Measurements from ENCODE around the gene PDE4D. TPM values are rescaled to one million over a fixed set of nuclear protein-coding genes. Genes with fewer than 3 reads are reported as not detected.
A peak's percentile ranks its signal among the peaks of the same experiment; 100 is the strongest.

Gene PDE4D
- total RNA-seq, 1 donor = 19.9 TPM

GRCh38 chr5:59188419-59189225, 704.9 kb downstream of the PDE4D start:
- H3K4me1 ChIP-seq (ENCODE audit: insufficient read depth, low read length) = peaks cover 8% of the 10 kb centered on the region
- DNase-seq (ENCODE audit: insufficient read length, low spot score, missing footprints) = no peak
- no peaks in the 10 kb centered on the region for H3K9me3 ChIP-seq (ENCODE audit: low read depth, low read length)
- TF ChIP-seq, protein P1, sequence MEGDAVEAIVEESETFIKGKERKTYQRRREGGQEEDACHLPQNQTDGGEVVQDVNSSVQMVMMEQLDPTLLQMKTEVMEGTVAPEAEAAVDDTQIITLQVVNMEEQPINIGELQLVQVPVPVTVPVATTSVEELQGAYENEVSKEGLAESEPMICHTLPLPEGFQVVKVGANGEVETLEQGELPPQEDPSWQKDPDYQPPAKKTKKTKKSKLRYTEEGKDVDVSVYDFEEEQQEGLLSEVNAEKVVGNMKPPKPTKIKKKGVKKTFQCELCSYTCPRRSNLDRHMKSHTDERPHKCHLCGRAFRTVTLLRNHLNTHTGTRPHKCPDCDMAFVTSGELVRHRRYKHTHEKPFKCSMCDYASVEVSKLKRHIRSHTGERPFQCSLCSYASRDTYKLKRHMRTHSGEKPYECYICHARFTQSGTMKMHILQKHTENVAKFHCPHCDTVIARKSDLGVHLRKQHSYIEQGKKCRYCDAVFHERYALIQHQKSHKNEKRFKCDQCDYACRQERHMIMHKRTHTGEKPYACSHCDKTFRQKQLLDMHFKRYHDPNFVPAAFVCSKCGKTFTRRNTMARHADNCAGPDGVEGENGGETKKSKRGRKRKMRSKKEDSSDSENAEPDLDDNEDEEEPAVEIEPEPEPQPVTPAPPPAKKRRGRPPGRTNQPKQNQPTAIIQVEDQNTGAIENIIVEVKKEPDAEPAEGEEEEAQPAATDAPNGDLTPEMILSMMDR (IDR thresholded peaks at IDR 0.05; ENCODE audit: extremely low read depth, low read depth, low read length) = peak; percentile 81
- no peaks in the 10 kb centered on the region for H3K36me3 ChIP-seq (ENCODE audit: insufficient read depth, low read length)
- H4K20me1 ChIP-seq (ENCODE audit: insufficient read depth, low read length) = no peaks in the 10 kb centered on the region
- peak overlapping the region; percentile 63 for H3K4me3 ChIP-seq (ENCODE audit: insufficient read depth, low read length)
- peak overlapping the region; percentile 59 for H3K27ac ChIP-seq (ENCODE audit: low read depth, low read length)
- H3K79me2 ChIP-seq (ENCODE audit: insufficient read depth, low read length) = no peaks in the 10 kb centered on the region
- peaks cover 5% of the 10 kb centered on the region for H3K27me3 ChIP-seq (ENCODE audit: insufficient read depth, low read length)
- H2AFZ ChIP-seq (ENCODE audit: low read length) = peak overlapping the region; percentile 85
- peak overlapping the region; percentile 84 for H3K4me2 ChIP-seq (ENCODE audit: insufficient read depth, low read length)

GRCh38 chr5:59187857-59188256, 705.7 kb downstream of the PDE4D start:
- no peaks in the 10 kb centered on the region for H3K9me3 ChIP-seq (ENCODE audit: low read depth, low read length)
- TF ChIP-seq, protein P1 (IDR thresholded peaks at IDR 0.05; ENCODE audit: extremely low read depth, low read depth, low read length) = no peak
- H3K4me2 ChIP-seq (ENCODE audit: insufficient read depth, low read length) = peak overlapping the region; percentile 84
- H3K4me1 ChIP-seq (ENCODE audit: insufficient read depth, low read length) = peaks cover 4% of the 10 kb centered on the region
- no peaks in the 10 kb centered on the region for H3K79me2 ChIP-seq (ENCODE audit: insufficient read depth, low read length)
- H2AFZ ChIP-seq (ENCODE audit: low read length) = peak overlapping the region; percentile 56
- H3K4me3 ChIP-seq (ENCODE audit: insufficient read depth, low read length) = peak overlapping the region; percentile 63
- H3K27ac ChIP-seq (ENCODE audit: low read depth, low read length) = no peak overlapping the region
- peaks cover 5% of the 10 kb centered on the region for H3K27me3 ChIP-seq (ENCODE audit: insufficient read depth, low read length)
- no peaks in the 10 kb centered on the region for H3K36me3 ChIP-seq (ENCODE audit: insufficient read depth, low read length)
- no peak for DNase-seq (ENCODE audit: insufficient read length, low spot score, missing footprints)
- no peaks in the 10 kb centered on the region for H4K20me1 ChIP-seq (ENCODE audit: insufficient read depth, low read length)

GRCh38 chr5:59186623-59187022, 706.9 kb downstream of the PDE4D start:
- no peak overlapping the region for H3K4me3 ChIP-seq (ENCODE audit: insufficient read depth, low read length)
- TF ChIP-seq, protein P1 (IDR thresholded peaks at IDR 0.05; ENCODE audit: extremely low read depth, low read depth, low read length) = no peak
- peaks cover 4% of the 10 kb centered on the region for H3K4me1 ChIP-seq (ENCODE audit: insufficient read depth, low read length)
- H2AFZ ChIP-seq (ENCODE audit: low read length) = no peak overlapping the region
- H3K36me3 ChIP-seq (ENCODE audit: insufficient read depth, low read length) = no peaks in the 10 kb centered on the region
- H4K20me1 ChIP-seq (ENCODE audit: insufficient read depth, low read length) = no peaks in the 10 kb centered on the region
- no peak overlapping the region for H3K27ac ChIP-seq (ENCODE audit: low read depth, low read length)
- peaks cover 8% of the 10 kb centered on the region for H3K27me3 ChIP-seq (ENCODE audit: insufficient read depth, low read length)
- H3K4me2 ChIP-seq (ENCODE audit: insufficient read depth, low read length) = no peak overlapping the region
- DNase-seq (ENCODE audit: insufficient read length, low spot score, missing footprints) = no peak
- H3K79me2 ChIP-seq (ENCODE audit: insufficient read depth, low read length) = no peaks in the 10 kb centered on the region
- H3K9me3 ChIP-seq (ENCODE audit: low read depth, low read length) = no peaks in the 10 kb centered on the region

- Histone ChIP-seq H3K79me2 (ENCODE audit: insufficient read depth, low read length) (no peaks in the 10 kb centered on the region), H4K20me1 (ENCODE audit: insufficient read depth, low read length) (no peaks in the 10 kb centered on the region), H3K27ac (ENCODE audit: low read depth, low read length) (no peak overlapping the region), H2AFZ (ENCODE audit: low read length) (no peak overlapping the region), H3K27me3 (ENCODE audit: insufficient read depth, low read length) (peaks cover 10% of the 10 kb centered on the region), H3K9me3 (ENCODE audit: low read depth, low read length) (no peaks in the 10 kb centered on the region), H3K4me2 (ENCODE audit: insufficient read depth, low read length) (no peak overlapping the region), H3K4me1 (ENCODE audit: insufficient read depth, low read length) (peaks cover 4% of the 10 kb centered on the region), H3K36me3 (ENCODE audit: insufficient read depth, low read length) (no peaks in the 10 kb centered on the region), H3K4me3 (ENCODE audit: insufficient read depth, low read length) (no peak overlapping the region)
- TF ChIP-seq, protein P1 (IDR thresholded peaks at IDR 0.05; ENCODE audit: extremely low read depth, low read depth, low read length) = no peak
- DNase-seq (ENCODE audit: insufficient read length, low spot score, missing footprints) = no peak
Observed at GRCh38 chr5:59185757-59186385, 707.7 kb downstream of the PDE4D start.

Measured in osteoblast (primary cell).